ENCODE data around the gene KDM3A. TPM values are rescaled to one million over a fixed set of nuclear protein-coding genes. Genes with fewer than 3 reads are reported as not detected.
A peak's percentile ranks its signal among the peaks of the same experiment; 100 is the strongest.

KDM3A gene
- total RNA-seq, 1 donor from 2014 or later = 73.7 TPM

- Mint-ChIP-seq H3K27ac (no peak overlapping the region), H3K27me3 (no peaks in the 10 kb centered on the region), H3K4me1 (ENCODE audit: low read depth) (peaks cover 1% of the 10 kb centered on the region), H3K9me3 (ENCODE audit: low read depth) (peaks cover 6% of the 10 kb centered on the region), H3K4me3 (ENCODE audit: low read depth) (no peak overlapping the region), H3K36me3 (ENCODE audit: insufficient read depth) (peaks cover 10% of the 10 kb centered on the region)
- TF ChIP-seq CTCF (IDR thresholded peaks at IDR 0.05; ENCODE audit: unreplicated experiment) = no peak
- DNase-seq (ENCODE audit: low spot score, unreplicated experiment) = no peak
Observed at GRCh38 chr2:86522711-86523110, 81.5 kb downstream of the KDM3A start.

GRCh38 chr2:86523491-86523890 is 82.3 kb downstream of the KDM3A start:
- Mint-ChIP-seq H3K27ac (no peak overlapping the region), H3K27me3 (no peaks in the 10 kb centered on the region), H3K4me1 (ENCODE audit: low read depth) (peaks cover 1% of the 10 kb centered on the region), H3K36me3 (ENCODE audit: insufficient read depth) (peaks cover 10% of the 10 kb centered on the region), H3K4me3 (ENCODE audit: low read depth) (no peak overlapping the region), H3K9me3 (ENCODE audit: low read depth) (peaks cover 6% of the 10 kb centered on the region)
- DNase-seq (ENCODE audit: low spot score, unreplicated experiment) = no peak
- no peak for TF ChIP-seq CTCF (IDR thresholded peaks at IDR 0.05; ENCODE audit: unreplicated experiment)

GRCh38 chr2:86525421-86526340 is 84.5 kb downstream of the KDM3A start:
- peaks cover 6% of the 10 kb centered on the region for H3K36me3 Mint-ChIP-seq (ENCODE audit: insufficient read depth)
- peaks cover 1% of the 10 kb centered on the region for H3K4me1 Mint-ChIP-seq (ENCODE audit: low read depth)
- H3K9me3 Mint-ChIP-seq (ENCODE audit: low read depth) = no peaks in the 10 kb centered on the region
- no peak overlapping the region for H3K4me3 Mint-ChIP-seq (ENCODE audit: low read depth)
- no peak overlapping the region for H3K27ac Mint-ChIP-seq
- no peaks in the 10 kb centered on the region for H3K27me3 Mint-ChIP-seq
- TF ChIP-seq CTCF (IDR thresholded peaks at IDR 0.05; ENCODE audit: unreplicated experiment) = no peak
- DNase-seq (ENCODE audit: low spot score, unreplicated experiment) = no peak

- no peaks in the 10 kb centered on the region for H3K4me1 Mint-ChIP-seq (ENCODE audit: low read depth)
- H3K4me3 Mint-ChIP-seq (ENCODE audit: low read depth) = no peak overlapping the region
- H3K27ac Mint-ChIP-seq = no peak overlapping the region
- no peak for TF ChIP-seq CTCF (IDR thresholded peaks at IDR 0.05; ENCODE audit: unreplicated experiment)
- DNase-seq (ENCODE audit: low spot score, unreplicated experiment) = no peak
- H3K27me3 Mint-ChIP-seq = no peaks in the 10 kb centered on the region
- peaks cover 45% of the 10 kb centered on the region for H3K36me3 Mint-ChIP-seq (ENCODE audit: insufficient read depth)
- peaks cover 44% of the 10 kb centered on the region for H3K9me3 Mint-ChIP-seq (ENCODE audit: low read depth)
Observed at GRCh38 chr2:86533589-86533988, 92.4 kb downstream of the KDM3A start.

GRCh38 chr2:86541334-86541733 is 100.2 kb downstream of the KDM3A start:
- H3K9me3 Mint-ChIP-seq (ENCODE audit: low read depth) = peaks cover 44% of the 10 kb centered on the region
- no peaks in the 10 kb centered on the region for H3K27me3 Mint-ChIP-seq
- H3K36me3 Mint-ChIP-seq (ENCODE audit: insufficient read depth) = peaks cover 69% of the 10 kb centered on the region
- DNase-seq (ENCODE audit: low spot score, unreplicated experiment) = no peak
- no peaks in the 10 kb centered on the region for H3K4me1 Mint-ChIP-seq (ENCODE audit: low read depth)
- H3K4me3 Mint-ChIP-seq (ENCODE audit: low read depth) = no peak overlapping the region
- TF ChIP-seq CTCF (IDR thresholded peaks at IDR 0.05; ENCODE audit: unreplicated experiment) = no peak
- peak overlapping the region; percentile 2 for H3K27ac Mint-ChIP-seq

Other genes with a start within 250 kb of the KDM3A start
- gene IMMT, start 245.9 kb upstream of the KDM3A start, total RNA-seq = 90.1 and 94.1 TPM in 2 replicates
- 28.1 and 31.8 TPM in 2 replicates for gene MRPL35, start 241.9 kb upstream of the KDM3A start, total RNA-seq
- gene REEP1, start 103.7 kb upstream of the KDM3A start, total RNA-seq = 12.0 and 14.2 TPM in 2 replicates
- gene CHMP3, start 122.1 kb downstream of the KDM3A start, total RNA-seq = 91.2 and 94.1 TPM in 2 replicates
- 22.3 and 22.8 TPM in 2 replicates for gene RNF103, start 182.5 kb downstream of the KDM3A start, total RNA-seq

Measured in progenitor cell of endocrine pancreas (in vitro differentiated cells).